Stomach (tissue), 4 donors: ENCODE measurements around the gene LYRM4.

Source experiments
- CTCF ChIP-seq, 7 experiments: fragments of 450-650 bp in 4 of 7; fragments of 200-600 bp in 3 of 7; sonication (generic) in 3 of 7; IDR thresholded peaks; one replicate each; pipeline ENCODE4 v1.5.1; 2016 to 2019; ENCODE audit warnings: antibody characterized with exemption in 7 of 7, control low read depth in 2 of 7, mild to moderate bottlenecking in 1 of 7
- EP300 ChIP-seq: sonication (generic); formaldehyde crosslinking; IDR thresholded peaks from one replicate; pipeline ENCODE4 v1.6.1; 2017; ENCODE audit warnings: antibody characterized with exemption
- POLR2A ChIP-seq, 4 donors: fragments of 450-650 bp; IDR thresholded peaks; one replicate each; pipeline ENCODE4 v1.6.1; 2016; ENCODE audit warnings: antibody characterized with exemption in 4 of 4, control low read depth in 2 of 4, mild to moderate bottlenecking in 1 of 4, moderate library complexity in 1 of 4

- no peak for TF ChIP-seq EP300
- TF ChIP-seq CTCF (IDR thresholded peaks at IDR 0.05): no peak
- TF ChIP-seq POLR2A (IDR thresholded peaks at IDR 0.05): no peak
These were observed 9.4 kb upstream of the LYRM4 start for GRCh38 chr6:5270093-5270680.
